Right lobe of liver (tissue), 4 donors: ENCODE measurements around the gene RBFOX1.

Source experiments
- CTCF ChIP-seq, 4 donors: fragments of 200-600 bp in 3 of 4; fragments of 450-650 bp in 1 of 4; IDR thresholded peaks; one replicate each; pipeline versions ENCODE4 v1.5.1 to v1.8.0; 2016 to 2022; ENCODE audit warnings: antibody characterized with exemption in 4 of 4, mild to moderate bottlenecking in 2 of 4
- POLR2A ChIP-seq: fragments of 450-650 bp; IDR thresholded peaks from one replicate; pipeline ENCODE4 v1.6.1; 2017; ENCODE audit warnings: antibody characterized with exemption, mild to moderate bottlenecking
- donor health status: DM: no; HTN: no; CAD: no.
- donor health status: DM: no; HTN: no; CAD: no.
- donor health status: DM: no; HTN: yes; CAD: no.

- TF ChIP-seq POLR2A (no peak), CTCF (IDR thresholded peaks at IDR 0.05) (no peak)
Observed at GRCh38 chr16:7487574-7488323, 155.1 kb downstream of the RBFOX1 start.
